ENCODE data around the gene GPRC5A.

DNA sequence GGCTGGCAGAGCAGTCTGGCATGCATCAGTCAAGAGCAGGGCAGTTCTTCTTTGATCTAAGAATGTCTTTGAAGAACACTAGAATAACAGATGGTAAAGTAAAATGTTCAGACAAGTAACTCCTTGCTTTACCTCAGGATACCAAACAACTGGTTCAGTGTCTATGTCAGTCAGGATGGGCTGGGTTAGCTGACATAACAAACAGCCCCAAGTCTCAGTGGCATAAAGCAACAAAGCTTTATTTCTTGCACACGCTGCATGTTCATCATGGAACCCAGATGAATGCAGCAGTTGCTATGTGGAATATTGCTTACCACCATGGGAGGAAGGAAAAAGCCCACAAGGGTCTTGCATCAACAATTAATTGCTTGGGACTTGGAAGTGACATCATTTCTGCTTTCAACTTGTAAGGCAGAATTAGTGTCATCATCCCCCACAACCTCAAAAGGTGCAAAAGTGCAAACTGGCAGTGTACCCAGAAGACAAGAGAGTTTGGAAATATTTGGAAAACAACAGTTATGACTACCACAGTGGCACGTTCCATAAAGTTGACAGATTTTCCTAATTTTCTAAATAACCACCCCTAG, 39.4 kb downstream of the GPRC5A start:
- TF ChIP-seq, protein P1, sequence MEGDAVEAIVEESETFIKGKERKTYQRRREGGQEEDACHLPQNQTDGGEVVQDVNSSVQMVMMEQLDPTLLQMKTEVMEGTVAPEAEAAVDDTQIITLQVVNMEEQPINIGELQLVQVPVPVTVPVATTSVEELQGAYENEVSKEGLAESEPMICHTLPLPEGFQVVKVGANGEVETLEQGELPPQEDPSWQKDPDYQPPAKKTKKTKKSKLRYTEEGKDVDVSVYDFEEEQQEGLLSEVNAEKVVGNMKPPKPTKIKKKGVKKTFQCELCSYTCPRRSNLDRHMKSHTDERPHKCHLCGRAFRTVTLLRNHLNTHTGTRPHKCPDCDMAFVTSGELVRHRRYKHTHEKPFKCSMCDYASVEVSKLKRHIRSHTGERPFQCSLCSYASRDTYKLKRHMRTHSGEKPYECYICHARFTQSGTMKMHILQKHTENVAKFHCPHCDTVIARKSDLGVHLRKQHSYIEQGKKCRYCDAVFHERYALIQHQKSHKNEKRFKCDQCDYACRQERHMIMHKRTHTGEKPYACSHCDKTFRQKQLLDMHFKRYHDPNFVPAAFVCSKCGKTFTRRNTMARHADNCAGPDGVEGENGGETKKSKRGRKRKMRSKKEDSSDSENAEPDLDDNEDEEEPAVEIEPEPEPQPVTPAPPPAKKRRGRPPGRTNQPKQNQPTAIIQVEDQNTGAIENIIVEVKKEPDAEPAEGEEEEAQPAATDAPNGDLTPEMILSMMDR (IDR thresholded peaks at IDR 0.05): no peak
- no peak for TF ChIP-seq POLR2A (IDR thresholded peaks at IDR 0.05)

Measured in breast epithelium (tissue), 3 donors.